Smooth muscle cell of the brain vasculature (primary cell): ENCODE measurements around the gene CPOX.

ENCODE experiments used
- DNase-seq: peaks from one replicate; pipeline ENCODE4 v3.0.0-alpha.2; 2012; ENCODE audit warnings: low read depth, low spot score

CPOX gene

GRCh38 chr3:98536456-98537017 is 56.9 kb downstream of the CPOX start:
- DNase-seq = no peak

- no peak for DNase-seq
Measured at GRCh38 chr3:98534734-98535133, 58.7 kb downstream of the CPOX start.

GRCh38 chr3:98534168-98534567 is 59.2 kb downstream of the CPOX start:
- no peak for DNase-seq

GRCh38 chr3:98532709-98533571 is 60.5 kb downstream of the CPOX start:
- DNase-seq = no peak

- DNase-seq = no peak
Measured at GRCh38 chr3:98532275-98532637, 61.2 kb downstream of the CPOX start.

- no peak for DNase-seq
Measured at GRCh38 chr3:98531622-98532274, 61.7 kb downstream of the CPOX start, which contains the start of gene GPR15. TSS of gene GPR15 (plus strand) at chr3:98531978. CDS start at chr3:98532034, 56 bp downstream.

- DNase-seq = no peak
Measured at GRCh38 chr3:98530676-98531075, 62.7 kb downstream of the CPOX start.

GRCh38 chr3:98529856-98530459 is 63.5 kb downstream of the CPOX start:
- DNase-seq = no peak
